GM06990 (cell line): ENCODE measurements around the gene IER3.
A peak's percentile ranks its signal among the peaks of the same experiment; 100 is the strongest.
"Not testable (repeated sequence)": the region's sequence is repeated elsewhere in the genome, so short reads cannot be mapped to it uniquely, and the experiment has no call there.

Experiments used
- DNase-seq: peaks from one replicate; pipeline ENCODE4 v3.0.0-alpha.2; 2011; ENCODE audit not compliant: insufficient read length; ENCODE audit errors: extremely low read depth
- H3K27me3 ChIP-seq: replicated peaks from 2 replicates; pipeline ENCODE4 v1.6.0; 2011; ENCODE audit warnings: low read length; ENCODE audit not compliant: control insufficient read depth, insufficient read depth
- H3K36me3 ChIP-seq: 2 replicates; pipeline ENCODE4 v1.5.1; 2011; ENCODE audit warnings: low read length; ENCODE audit not compliant: control insufficient read depth, insufficient read depth
- H3K4me3 ChIP-seq: replicated peaks from 2 replicates; pipeline ENCODE4 v1.5.1; 2011; ENCODE audit warnings: low read depth, mild to moderate bottlenecking, control low read depth, low read length
- TF ChIP-seq, protein P1 (sequence below): IDR thresholded peaks from 2 replicates; pipeline ENCODE4 v1.5.1; 2011; ENCODE audit warnings: low read length, control low read depth, mild to moderate bottlenecking, inconsistent platforms; ENCODE audit not compliant: insufficient read depth, poor library complexity, severe bottlenecking

Gene IER3

DNA sequence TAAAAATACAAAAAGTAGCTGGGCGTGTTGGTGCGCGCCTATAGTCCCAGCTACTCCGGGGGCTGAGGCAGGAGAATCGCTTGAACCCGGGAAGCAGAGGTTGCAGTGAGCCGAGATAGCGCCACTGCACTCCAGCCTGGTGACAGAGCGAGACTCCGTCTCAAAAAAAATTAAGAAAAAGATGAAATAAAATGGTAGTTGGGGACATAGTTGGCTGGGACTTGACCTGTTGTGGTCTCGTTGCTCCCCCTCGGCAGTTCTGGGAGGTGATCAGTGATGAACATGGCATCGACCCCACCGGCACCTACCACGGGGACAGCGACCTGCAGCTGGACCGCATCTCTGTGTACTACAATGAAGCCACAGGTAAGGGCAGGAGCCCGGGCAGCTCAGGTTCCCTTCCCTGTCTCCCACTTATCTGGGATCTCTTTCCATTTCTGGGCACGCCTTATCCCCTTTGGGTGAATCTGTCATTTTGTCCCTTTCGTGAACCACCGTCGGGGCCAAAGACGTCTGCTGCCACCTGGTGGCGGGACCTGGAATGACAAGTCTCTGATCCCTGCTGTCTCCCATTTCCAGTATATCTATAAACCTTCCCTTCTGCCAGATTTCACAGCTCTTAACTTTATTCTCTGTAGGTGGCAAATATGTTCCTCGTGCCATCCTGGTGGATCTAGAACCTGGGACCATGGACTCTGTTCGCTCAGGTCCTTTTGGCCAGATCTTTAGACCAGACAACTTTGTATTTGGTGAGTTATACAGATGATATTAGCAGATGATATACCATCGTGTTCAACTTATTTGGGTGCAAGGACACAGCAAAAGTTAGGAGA lies 21.9 kb downstream of the IER3 start:
- Histone ChIP-seq H3K4me3 (peak overlapping the region; percentile 98), H3K36me3 (peaks cover 32% of the 10 kb centered on the region)
- peak; percentile 70 for DNase-seq

DNA sequence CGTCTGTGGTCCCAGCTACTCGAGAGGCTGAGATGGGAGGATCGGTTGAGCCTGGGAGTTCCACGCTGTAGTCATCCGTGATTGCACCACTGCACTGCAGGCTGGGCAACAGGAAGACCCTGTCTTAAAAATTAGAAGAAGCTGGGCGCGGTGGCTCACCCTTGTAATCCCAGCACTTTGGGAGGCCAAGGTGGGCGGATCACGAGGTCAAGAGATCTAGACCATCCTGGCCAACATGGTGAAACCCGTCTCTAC lies 22.4 kb downstream of the IER3 start:
- DNase-seq, H3K27me3 ChIP-seq: not testable (repeated sequence)
- Histone ChIP-seq H3K4me3 (peak overlapping the region; percentile 98), H3K36me3 (peaks cover 30% of the 10 kb centered on the region)

More for the DNA sequence above, 21.9 kb downstream of the IER3 start:
- TF ChIP-seq, protein P1, sequence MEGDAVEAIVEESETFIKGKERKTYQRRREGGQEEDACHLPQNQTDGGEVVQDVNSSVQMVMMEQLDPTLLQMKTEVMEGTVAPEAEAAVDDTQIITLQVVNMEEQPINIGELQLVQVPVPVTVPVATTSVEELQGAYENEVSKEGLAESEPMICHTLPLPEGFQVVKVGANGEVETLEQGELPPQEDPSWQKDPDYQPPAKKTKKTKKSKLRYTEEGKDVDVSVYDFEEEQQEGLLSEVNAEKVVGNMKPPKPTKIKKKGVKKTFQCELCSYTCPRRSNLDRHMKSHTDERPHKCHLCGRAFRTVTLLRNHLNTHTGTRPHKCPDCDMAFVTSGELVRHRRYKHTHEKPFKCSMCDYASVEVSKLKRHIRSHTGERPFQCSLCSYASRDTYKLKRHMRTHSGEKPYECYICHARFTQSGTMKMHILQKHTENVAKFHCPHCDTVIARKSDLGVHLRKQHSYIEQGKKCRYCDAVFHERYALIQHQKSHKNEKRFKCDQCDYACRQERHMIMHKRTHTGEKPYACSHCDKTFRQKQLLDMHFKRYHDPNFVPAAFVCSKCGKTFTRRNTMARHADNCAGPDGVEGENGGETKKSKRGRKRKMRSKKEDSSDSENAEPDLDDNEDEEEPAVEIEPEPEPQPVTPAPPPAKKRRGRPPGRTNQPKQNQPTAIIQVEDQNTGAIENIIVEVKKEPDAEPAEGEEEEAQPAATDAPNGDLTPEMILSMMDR = peak; percentile 93
- H3K27me3 ChIP-seq = no peaks in the 10 kb centered on the region

DNA sequence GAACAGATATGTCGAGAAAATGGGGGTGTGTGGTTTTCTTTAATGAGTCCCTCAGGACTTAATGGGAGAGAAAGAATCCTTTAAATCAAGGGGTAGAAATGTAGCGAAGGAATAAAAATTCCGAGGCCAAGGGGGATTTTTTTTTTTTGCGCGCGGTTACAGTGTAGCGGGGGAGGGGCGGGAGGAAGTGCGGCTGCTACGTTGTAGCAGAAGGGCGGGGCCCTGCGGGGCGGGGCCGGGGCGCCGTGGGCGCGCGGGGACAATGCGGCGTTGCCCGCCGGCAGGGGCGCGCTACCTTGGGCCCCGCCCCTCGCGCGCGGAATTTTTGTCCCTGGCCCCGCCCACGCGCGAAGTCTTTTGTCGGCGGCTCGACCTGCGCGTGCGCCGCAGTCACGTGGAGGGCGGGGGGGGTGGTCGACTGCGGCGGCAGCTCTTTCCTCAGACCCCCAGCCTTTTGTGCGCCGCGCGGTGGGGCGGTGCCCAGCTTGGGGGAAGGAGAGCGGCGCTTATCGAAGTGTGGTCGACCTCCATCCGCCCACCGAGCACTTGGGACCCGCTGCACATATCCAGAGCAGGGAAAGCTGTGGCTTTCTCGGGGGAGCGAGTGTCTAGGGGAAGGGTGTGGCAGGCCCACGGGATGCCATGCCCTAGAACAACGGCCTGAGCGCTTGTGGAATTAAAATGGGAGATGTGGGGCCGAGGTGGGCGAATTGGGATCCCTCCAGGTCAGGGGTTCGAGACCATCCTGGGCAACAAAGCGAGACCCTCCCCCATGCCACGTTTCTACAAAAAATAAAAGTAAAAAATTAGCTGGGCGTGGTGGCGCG lies 22.9 kb downstream of the IER3 start:
- Histone ChIP-seq H3K36me3 (peaks cover 30% of the 10 kb centered on the region), H3K4me3 (peak overlapping the region; percentile 98), H3K27me3 (no peaks in the 10 kb centered on the region)
- peak; percentile 95 for DNase-seq
- TF ChIP-seq, protein P1 = no peak

DNA sequence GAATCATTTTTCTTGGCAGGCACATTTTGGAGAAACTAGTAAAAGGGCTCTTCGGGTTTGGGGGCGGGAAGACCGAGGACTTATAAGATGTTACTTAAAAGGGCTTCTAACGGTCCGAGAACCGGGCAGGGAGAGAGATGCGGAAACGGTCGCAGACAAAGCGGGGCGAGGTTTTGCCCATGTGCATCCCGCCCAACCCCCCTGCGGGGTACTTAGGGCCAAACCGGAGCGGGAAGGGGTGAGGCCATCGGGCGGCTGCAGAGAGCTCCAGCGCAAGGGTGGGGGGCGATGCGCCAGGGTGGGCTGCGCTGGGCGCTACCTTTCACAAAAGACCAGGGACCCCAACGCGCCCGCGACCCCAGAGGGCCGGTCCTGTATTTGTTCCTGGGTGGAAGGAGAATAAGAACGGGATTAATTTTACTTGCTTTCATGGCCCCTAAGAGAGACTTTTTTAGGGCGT lies 23.6 kb downstream of the IER3 start:
- H3K36me3 ChIP-seq = peaks cover 29% of the 10 kb centered on the region
- H3K27me3 ChIP-seq = no peaks in the 10 kb centered on the region
- TF ChIP-seq, protein P1 = no peak
- peak; percentile 82 for DNase-seq
- H3K4me3 ChIP-seq = peak overlapping the region; percentile 98

DNA sequence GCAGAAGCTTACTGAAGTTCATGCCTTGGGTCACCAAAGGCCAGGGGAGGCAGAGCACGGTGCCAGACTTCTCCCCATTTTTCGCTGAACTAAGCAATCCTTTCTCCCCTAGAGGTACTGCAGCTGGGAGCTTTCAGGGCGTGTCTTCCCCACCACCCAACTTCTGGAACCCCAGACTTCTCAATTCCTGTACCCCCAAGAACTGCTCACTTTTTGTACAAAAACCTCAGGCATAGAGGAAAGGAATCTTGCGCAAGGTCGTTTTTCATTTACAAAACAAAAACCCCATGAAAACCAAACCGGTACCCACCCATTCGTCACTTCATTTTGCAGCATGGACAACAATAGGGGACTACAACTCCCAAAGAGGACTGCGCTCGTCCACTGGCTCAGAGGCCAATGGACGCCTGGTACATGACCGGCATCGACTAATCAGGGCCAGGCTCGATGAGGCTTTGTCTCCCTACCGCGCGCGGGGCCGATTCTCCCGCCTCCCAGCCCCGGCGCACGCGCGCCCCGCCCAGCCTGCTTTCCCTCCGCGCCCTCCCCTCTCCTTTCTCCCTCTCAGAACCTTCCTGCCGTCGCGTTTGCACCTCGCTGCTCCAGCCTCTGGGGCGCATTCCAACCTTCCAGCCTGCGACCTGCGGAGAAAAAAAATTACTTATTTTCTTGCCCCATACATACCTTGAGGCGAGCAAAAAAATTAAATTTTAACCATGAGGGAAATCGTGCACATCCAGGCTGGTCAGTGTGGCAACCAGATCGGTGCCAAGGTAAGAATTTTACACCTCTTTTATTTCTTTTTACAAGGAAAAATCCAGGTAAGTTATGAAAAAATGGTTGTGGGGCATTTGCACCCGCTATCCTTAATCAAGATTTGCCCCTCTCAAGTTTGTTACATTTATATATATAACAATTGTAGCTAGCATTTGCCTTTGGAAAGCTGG lies 24.3 kb downstream of the IER3 start, which contains the start of gene TUBB:
TSS of gene TUBB (plus strand) at position 562 of the 947 bp plus-strand sequence. CDS start at position 717, 155 bp downstream.
- H3K36me3 ChIP-seq = peaks cover 27% of the 10 kb centered on the region
- H3K27me3 ChIP-seq = no peaks in the 10 kb centered on the region
- TF ChIP-seq, protein P1 = no peak
- DNase-seq = peak; percentile 98
- peak within 1 kb of the TSS; percentile 98 for H3K4me3 ChIP-seq
